Stomach (tissue), 4 donors: ENCODE results near the gene MRAP2.

Experiments used
- CTCF ChIP-seq, 7 experiments: fragments of 450-650 bp in 4 of 7; fragments of 200-600 bp in 3 of 7; sonication (generic) in 3 of 7; IDR thresholded peaks; one replicate each; pipeline ENCODE4 v1.5.1; 2016 to 2019; ENCODE audit warnings: antibody characterized with exemption in 7 of 7, control low read depth in 2 of 7, mild to moderate bottlenecking in 1 of 7
- EP300 ChIP-seq: sonication (generic); formaldehyde crosslinking; IDR thresholded peaks from one replicate; pipeline ENCODE4 v1.6.1; 2017; ENCODE audit warnings: antibody characterized with exemption
- POLR2A ChIP-seq, 4 donors: fragments of 450-650 bp; IDR thresholded peaks; one replicate each; pipeline ENCODE4 v1.6.1; 2016; ENCODE audit warnings: antibody characterized with exemption in 4 of 4, control low read depth in 2 of 4, mild to moderate bottlenecking in 1 of 4, moderate library complexity in 1 of 4
- POLR2AphosphoS5 ChIP-seq, 3 donors: sonication (generic); formaldehyde crosslinking; IDR thresholded peaks; one replicate each; pipeline ENCODE4 v1.6.1; 2016; ENCODE audit warnings: antibody characterized with exemption in 3 of 3

- TF ChIP-seq POLR2A (IDR thresholded peaks at IDR 0.05) (no peak), CTCF (IDR thresholded peaks at IDR 0.05) (no peak), EP300 (no peak), POLR2AphosphoS5 (IDR thresholded peaks at IDR 0.05) (no peak)
Measured at GRCh38 chr6:84119277-84119676, 85.7 kb downstream of the MRAP2 start.
